ENCODE results near the gene TSPAN10. TPM values are rescaled to one million over a fixed set of nuclear protein-coding genes. Genes with fewer than 3 reads are reported as not detected.

Gene TSPAN10
- total RNA-seq, 1 experiment from 2014 or later = 4.0 TPM

- no peak overlapping the region for H3K4me3 Mint-ChIP-seq (ENCODE audit: unreplicated experiment)
- H3K27me3 Mint-ChIP-seq (ENCODE audit: insufficient read depth, unreplicated experiment) = no peaks in the 10 kb centered on the region
- no peak for TF ChIP-seq CTCF (IDR thresholded peaks at IDR 0.05; ENCODE audit: insufficient read depth in 1 of 2, low read depth in 1 of 2, low read length in 1 of 2, severe bottlenecking in 1 of 2, unreplicated experiment in 1 of 2)
- Histone ChIP-seq H3K27me3 (replicated peaks; ENCODE audit: control insufficient read depth, insufficient read depth, low read length) (no peaks in the 10 kb centered on the region), H3K9me3 (no peaks in the 10 kb centered on the region), H3K4me1 (no peaks in the 10 kb centered on the region), H3K4me3 (ENCODE audit: low read depth, low read length) (no peak overlapping the region), H3K36me3 (ENCODE audit: control insufficient read depth, insufficient read depth, low read length) (peaks cover 6% of the 10 kb centered on the region)
- intact Hi-C loops (cut with micrococcal nuclease; ENCODE audit: unreplicated experiment) = no loop called here
- POLR2A ChIA-PET = interaction anchor here (0.9 kb wide), 1 partner anchor 81 kb away, joined by 5 read pairs; the partner anchor contains the start of gene MRPL12
- peaks cover 14% of the 10 kb centered on the region for H3K9me3 Mint-ChIP-seq (ENCODE audit: unreplicated experiment)
- BruUV-seq (replicated peaks) = no TSS peak
- CTCF ChIA-PET = no interaction called here
- H3K36me3 Mint-ChIP-seq (ENCODE audit: insufficient read depth, unreplicated experiment) = peaks cover 95% of the 10 kb centered on the region
- no peaks in the 10 kb centered on the region for H3K4me1 Mint-ChIP-seq (ENCODE audit: low read depth, unreplicated experiment)
- no peak overlapping the region for H3K27ac Mint-ChIP-seq (ENCODE audit: unreplicated experiment)
- no peak for DNase-seq
Observed at GRCh38 chr17:81621494-81622130, 15.4 kb upstream of the TSPAN10 start.

GRCh38 chr17:81630274-81630673 lies 6.7 kb upstream of the TSPAN10 start:
- no peaks in the 10 kb centered on the region for H3K4me1 Mint-ChIP-seq (ENCODE audit: low read depth, unreplicated experiment)
- H3K27ac Mint-ChIP-seq (ENCODE audit: unreplicated experiment) = no peak overlapping the region
- H3K36me3 Mint-ChIP-seq (ENCODE audit: insufficient read depth, unreplicated experiment) = peaks cover 77% of the 10 kb centered on the region
- peaks cover under 1% of the 10 kb centered on the region; the same call in 1 of the 2 replicates for H3K4me1 ChIP-seq
- ChIA-PET CTCF (no interaction called here), POLR2A (interaction anchor here (0.6 to 0.7 kb wide), 2 partner anchors 14 to 53 kb away, joined by 3 to 4 read pairs; no protein-coding TSS in a partner anchor)
- DNase-seq = no peak
- no TSS peak for BruUV-seq (replicated peaks)
- H3K4me3 ChIP-seq (ENCODE audit: low read depth, low read length) = no peak overlapping the region
- H3K4me3 Mint-ChIP-seq (ENCODE audit: unreplicated experiment) = no peak overlapping the region
- peaks cover 3% of the 10 kb centered on the region for H3K9me3 Mint-ChIP-seq (ENCODE audit: unreplicated experiment)
- intact Hi-C loops (cut with micrococcal nuclease; ENCODE audit: unreplicated experiment) = no loop called here
- no peaks in the 10 kb centered on the region for H3K9me3 ChIP-seq
- no peaks in the 10 kb centered on the region; the same call in 1 of the 2 replicates for H3K36me3 ChIP-seq (ENCODE audit: control insufficient read depth, insufficient read depth, low read length)
- H3K27me3 Mint-ChIP-seq (ENCODE audit: insufficient read depth, unreplicated experiment) = no peaks in the 10 kb centered on the region
- no peak for TF ChIP-seq CTCF (IDR thresholded peaks at IDR 0.05; ENCODE audit: insufficient read depth in 1 of 2, low read depth in 1 of 2, low read length in 1 of 2, severe bottlenecking in 1 of 2, unreplicated experiment in 1 of 2)
- no peaks in the 10 kb centered on the region for H3K27me3 ChIP-seq (replicated peaks; ENCODE audit: control insufficient read depth, insufficient read depth, low read length)

GRCh38 chr17:81631482-81631881 lies 5.5 kb upstream of the TSPAN10 start:
- Histone ChIP-seq H3K4me1 (peaks cover 4% of the 10 kb centered on the region; the same call in 1 of the 2 replicates), H3K36me3 (ENCODE audit: control insufficient read depth, insufficient read depth, low read length) (no peaks in the 10 kb centered on the region), H3K27me3 (replicated peaks; ENCODE audit: control insufficient read depth, insufficient read depth, low read length) (no peaks in the 10 kb centered on the region), H3K9me3 (no peaks in the 10 kb centered on the region), H3K4me3 (ENCODE audit: low read depth, low read length) (no peak overlapping the region)
- no peak for DNase-seq
- Mint-ChIP-seq H3K9me3 (ENCODE audit: unreplicated experiment) (no peaks in the 10 kb centered on the region), H3K27ac (ENCODE audit: unreplicated experiment) (peak overlapping the region; percentile 22), H3K4me1 (ENCODE audit: low read depth, unreplicated experiment) (no peaks in the 10 kb centered on the region), H3K36me3 (ENCODE audit: insufficient read depth, unreplicated experiment) (peaks cover 77% of the 10 kb centered on the region), H3K4me3 (ENCODE audit: unreplicated experiment) (no peak overlapping the region), H3K27me3 (ENCODE audit: insufficient read depth, unreplicated experiment) (no peaks in the 10 kb centered on the region)
- POLR2A ChIA-PET = no interaction called here
- TF ChIP-seq CTCF (IDR thresholded peaks at IDR 0.05; ENCODE audit: insufficient read depth in 1 of 2, low read depth in 1 of 2, low read length in 1 of 2, severe bottlenecking in 1 of 2, unreplicated experiment in 1 of 2) = no peak
- intact Hi-C loops (cut with micrococcal nuclease; ENCODE audit: unreplicated experiment) = no loop called here
- no TSS peak for BruUV-seq (replicated peaks)
- CTCF ChIA-PET = interaction anchor here (0.7 kb wide), 1 partner anchor 62 kb away, joined by 3 read pairs; no protein-coding TSS in a partner anchor

Measured in Caco-2 (cell line).